Esophagus (tissue), 2 donors: Measurements from ENCODE around the gene SLCO3A1. TPM values are rescaled to one million over a fixed set of nuclear protein-coding genes. Genes with fewer than 3 reads are reported as not detected.

Experiments used
- H3K27ac ChIP-seq, 2 donors: one replicate each; pipeline ENCODE4 v1.5.1; 2013; ENCODE audit warnings: low read depth in 2 of 2, mild to moderate bottlenecking in 2 of 2, inconsistent platforms in 1 of 2, low read length in 1 of 2, moderate library complexity in 1 of 2
- H3K27me3 ChIP-seq, 2 donors: one replicate each; pipeline ENCODE4 v1.6.1; 2013; ENCODE audit warnings: low read length in 2 of 2, control low read depth in 1 of 2, mild to moderate bottlenecking in 1 of 2; ENCODE audit not compliant: insufficient read depth in 2 of 2, control insufficient read depth in 1 of 2
- H3K36me3 ChIP-seq, 2 donors: one replicate each; pipeline ENCODE4 v1.6.1; 2013; ENCODE audit warnings: low read length in 1 of 2; ENCODE audit not compliant: control insufficient read depth in 2 of 2, insufficient read depth in 2 of 2
- H3K4me1 ChIP-seq, 2 donors: one replicate each; pipeline ENCODE4 v1.6.1; 2013; ENCODE audit warnings: low read length in 1 of 2; ENCODE audit not compliant: control insufficient read depth in 2 of 2, insufficient read depth in 2 of 2
- H3K4me3 ChIP-seq, 2 donors: one replicate each; pipeline ENCODE4 v1.5.1; 2013; ENCODE audit warnings: low read length in 2 of 2, mild to moderate bottlenecking in 2 of 2, low read depth in 1 of 2, moderate library complexity in 1 of 2
- H3K9me3 ChIP-seq, 2 donors: one replicate each; pipeline ENCODE4 v1.6.1; 2013; ENCODE audit warnings: mild to moderate bottlenecking in 2 of 2, low read depth in 1 of 2, low read length in 1 of 2, moderate library complexity in 1 of 2; ENCODE audit not compliant: control insufficient read depth in 2 of 2, insufficient read depth in 1 of 2
- WGBS, 2 donors: extraction: QIAGEN DNeasy Blood & Tissue Kit; methylation state at CpG; one replicate each; pipeline ENCODE4 v1.1.7; 2013; 5-methylcytosine and 5-hydroxymethylcytosine counted together
- polyA plus RNA-seq, 2 donors: library from polyadenylated mRNA; stranded (reverse); fragments of 200-250 nt; gene quantifications; one replicate each; pipeline ENCODE4 v1.2.3, GENCODE V29; 2013
- donor health status: healthy with polysubstance abuse.
- donor health status: Bipolar disorder and iron deficiency.

The SLCO3A1 gene
- polyA plus RNA-seq, 2 donors, result 18.2 to 18.5 TPM

GRCh38 chr15:92118162-92118935, 264.8 kb downstream of the SLCO3A1 start:
- H3K4me3 ChIP-seq, result no peak overlapping the region
- peaks cover 0 to 9% of the 10 kb centered on the region in 2 donors for H3K36me3 ChIP-seq
- H3K27me3 ChIP-seq, result no peaks in the 10 kb centered on the region
- H3K9me3 ChIP-seq, result peaks cover 0 to 2% of the 10 kb centered on the region in 2 donors
- H3K4me1 ChIP-seq, result no peaks in the 10 kb centered on the region
- 62 to 73% methylated on average over 6 of the region's 6 CpGs for WGBS, 2 donors
- no peak overlapping the region for H3K27ac ChIP-seq

- Histone ChIP-seq H3K4me3 (no peak overlapping the region), H3K27me3 (no peaks in the 10 kb centered on the region), H3K9me3 (peaks cover 0 to 2% of the 10 kb centered on the region in 2 donors), H3K27ac (no peak overlapping the region), H3K4me1 (no peaks in the 10 kb centered on the region), H3K36me3 (peaks cover 3 to 11% of the 10 kb centered on the region in 2 donors)
- 88 to 91% methylated on average over 3 of the region's 3 CpGs for WGBS, 2 donors
Observed at GRCh38 chr15:92118936-92119325, 265.4 kb downstream of the SLCO3A1 start.

- Histone ChIP-seq H3K4me1 (no peaks in the 10 kb centered on the region), H3K4me3 (no peak overlapping the region), H3K27ac (no peak overlapping the region), H3K36me3 (peaks cover 3 to 15% of the 10 kb centered on the region in 2 donors), H3K27me3 (no peaks in the 10 kb centered on the region), H3K9me3 (peaks cover 0 to 2% of the 10 kb centered on the region in 2 donors)
- 74 to 77% methylated on average over 6 of the region's 6 CpGs for WGBS, 2 donors
Observed at GRCh38 chr15:92120094-92120795, 266.7 kb downstream of the SLCO3A1 start.

GRCh38 chr15:92121047-92121446, 267.5 kb downstream of the SLCO3A1 start:
- H3K36me3 ChIP-seq, result peaks cover 3 to 21% of the 10 kb centered on the region in 2 donors
- H3K27ac ChIP-seq, result no peak overlapping the region
- H3K4me1 ChIP-seq, result no peaks in the 10 kb centered on the region
- H3K4me3 ChIP-seq, result no peak overlapping the region
- no peaks in the 10 kb centered on the region for H3K27me3 ChIP-seq
- H3K9me3 ChIP-seq, result peaks cover 0 to 2% of the 10 kb centered on the region in 2 donors

- no peaks in the 10 kb centered on the region for H3K4me1 ChIP-seq
- H3K4me3 ChIP-seq, result no peak overlapping the region
- H3K9me3 ChIP-seq, result peaks cover 0 to 2% of the 10 kb centered on the region in 2 donors
- 78 to 94% methylated on average over 2 of the region's 2 CpGs for WGBS, 2 donors
- no peaks in the 10 kb centered on the region for H3K27me3 ChIP-seq
- peaks cover 3 to 27% of the 10 kb centered on the region in 2 donors for H3K36me3 ChIP-seq
- H3K27ac ChIP-seq, result no peak overlapping the region
Observed at GRCh38 chr15:92122259-92122658, 268.8 kb downstream of the SLCO3A1 start.

GRCh38 chr15:92123962-92124656, 270.6 kb downstream of the SLCO3A1 start:
- Histone ChIP-seq H3K4me3 (no peak overlapping the region), H3K27me3 (no peaks in the 10 kb centered on the region), H3K4me1 (no peaks in the 10 kb centered on the region), H3K36me3 (peaks cover 10 to 34% of the 10 kb centered on the region in 2 donors), H3K9me3 (peaks cover 0 to 2% of the 10 kb centered on the region in 2 donors), H3K27ac (no peak overlapping the region)
- 75 to 92% methylated on average over 6 of the region's 6 CpGs for WGBS, 2 donors

- WGBS, 2 donors, result 89 to 90% methylated on average over 3 of the region's 3 CpGs
- Histone ChIP-seq H3K27me3 (no peaks in the 10 kb centered on the region), H3K4me1 (no peaks in the 10 kb centered on the region), H3K4me3 (no peak overlapping the region), H3K36me3 (peaks cover 10 to 37% of the 10 kb centered on the region in 2 donors), H3K27ac (no peak overlapping the region), H3K9me3 (peaks cover 0 to 2% of the 10 kb centered on the region in 2 donors)
Observed at GRCh38 chr15:92124657-92125010, 271.1 kb downstream of the SLCO3A1 start.

- 93% methylated on average over 5 of the region's 5 CpGs for WGBS, 2 donors
- no peaks in the 10 kb centered on the region for H3K9me3 ChIP-seq
- H3K4me3 ChIP-seq, result no peak overlapping the region
- H3K27ac ChIP-seq, result no peak overlapping the region
- no peaks in the 10 kb centered on the region for H3K27me3 ChIP-seq
- H3K4me1 ChIP-seq, result no peaks in the 10 kb centered on the region
- H3K36me3 ChIP-seq, result peaks cover 12 to 39% of the 10 kb centered on the region in 2 donors
Observed at GRCh38 chr15:92128788-92129187, 275.3 kb downstream of the SLCO3A1 start.

- Histone ChIP-seq H3K9me3 (no peaks in the 10 kb centered on the region), H3K4me1 (no peaks in the 10 kb centered on the region), H3K27ac (no peak overlapping the region), H3K36me3 (peaks cover 10 to 37% of the 10 kb centered on the region in 2 donors), H3K4me3 (no peak overlapping the region), H3K27me3 (no peaks in the 10 kb centered on the region)
- WGBS, 2 donors, result 71 to 76% methylated on average over 2 of the region's 2 CpGs
Observed at GRCh38 chr15:92130244-92130643, 276.7 kb downstream of the SLCO3A1 start.
